ENCODE data around the gene ZNF616.

DNA sequence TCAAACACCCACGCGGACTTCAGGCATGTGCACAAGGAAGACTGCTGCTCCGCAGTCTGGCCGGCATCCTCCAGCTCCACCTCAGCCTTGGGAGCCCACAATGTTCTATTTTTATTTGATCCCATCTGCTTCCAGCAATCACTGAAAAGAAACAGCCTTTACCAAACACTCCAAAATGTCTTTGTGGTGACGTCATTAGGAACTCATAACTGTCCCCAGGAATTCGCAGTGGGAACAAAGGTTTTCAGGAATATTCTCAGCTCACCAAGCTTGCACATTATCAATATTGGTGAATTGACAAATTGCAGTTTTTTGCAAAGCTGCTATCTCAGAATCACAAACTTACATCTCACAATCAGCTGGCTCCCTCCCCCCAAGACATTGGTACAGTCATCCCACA, 29.0 kb downstream of the ZNF616 start:
- no peak for TF ChIP-seq CTCF (IDR thresholded peaks at IDR 0.05)
- no peak for TF ChIP-seq POLR2A (IDR thresholded peaks at IDR 0.05)
